Keratinocyte (primary cell): Measurements from ENCODE around the gene MTIF2. TPM values are rescaled to one million over a fixed set of nuclear protein-coding genes. Genes with fewer than 3 reads are reported as not detected.

Experiments used
- polyA plus RNA-seq, 5 experiments: library from polyadenylated mRNA; depleted of rRNA in 3 of 5; stranded (reverse) in 3 of 5; stranded (forward) in 1 of 5; unstranded in 1 of 5; fragments of >200 nt; gene quantifications; 1 replicate in 1 of 5; 2 replicates in 3 of 5; 3 replicates in 1 of 5; pipeline versions ENCODE4 v1.2.1 to v1.2.3, GENCODE V29; 2011 to 2012; ENCODE audit warnings: missing spikeins in 2 of 5, low read depth in 1 of 5, low replicate concordance in 1 of 5
- small RNA-seq, 3 experiments: library from RNA; depleted of rRNA; stranded (forward); fragments of <200 nt; gene quantifications; one replicate each; pipeline ENCODE3, GENCODE V24; 2012; ENCODE audit warnings: low read depth in 3 of 3, low replicate concordance in 1 of 3; ENCODE audit not compliant: insufficient read length in 3 of 3

Gene MTIF2
- polyA plus RNA-seq, 1 donor (not counting 4 experiments of a cell fraction or from before 2014, with no cell fraction given) = 38.9 TPM

Small RNA genes within 50 kb of the gene (small RNA-seq; reads per million reads assigned to genes)
- gene RF00019 = 0 reads per million in 3 experiments

Other genes with a start within 250 kb of the MTIF2 start
- 244 to 434 TPM (median 406 TPM) in 3 replicates for gene RTN4, start 218.8 kb downstream of the MTIF2 start, polyA plus RNA-seq
- 3.1 to 15.2 TPM (median 10.6 TPM) in 3 replicates for gene CLHC1, start 36.9 kb downstream of the MTIF2 start, polyA plus RNA-seq
- 1,786 to 2,341 TPM (median 2,021 TPM) in 3 replicates for gene RPS27A, start 36.5 kb downstream of the MTIF2 start, polyA plus RNA-seq
- 15.0 to 21.3 TPM (median 15.8 TPM) in 3 replicates for gene CCDC88A, start 150.6 kb upstream of the MTIF2 start, polyA plus RNA-seq